ENCODE data around the gene PLPP3. TPM values are rescaled to one million over a fixed set of nuclear protein-coding genes. Genes with fewer than 3 reads are reported as not detected.

Gene PLPP3
- total RNA-seq, 1 donor from 2014 or later, result 33.5 TPM

- TF ChIP-seq, protein P1, sequence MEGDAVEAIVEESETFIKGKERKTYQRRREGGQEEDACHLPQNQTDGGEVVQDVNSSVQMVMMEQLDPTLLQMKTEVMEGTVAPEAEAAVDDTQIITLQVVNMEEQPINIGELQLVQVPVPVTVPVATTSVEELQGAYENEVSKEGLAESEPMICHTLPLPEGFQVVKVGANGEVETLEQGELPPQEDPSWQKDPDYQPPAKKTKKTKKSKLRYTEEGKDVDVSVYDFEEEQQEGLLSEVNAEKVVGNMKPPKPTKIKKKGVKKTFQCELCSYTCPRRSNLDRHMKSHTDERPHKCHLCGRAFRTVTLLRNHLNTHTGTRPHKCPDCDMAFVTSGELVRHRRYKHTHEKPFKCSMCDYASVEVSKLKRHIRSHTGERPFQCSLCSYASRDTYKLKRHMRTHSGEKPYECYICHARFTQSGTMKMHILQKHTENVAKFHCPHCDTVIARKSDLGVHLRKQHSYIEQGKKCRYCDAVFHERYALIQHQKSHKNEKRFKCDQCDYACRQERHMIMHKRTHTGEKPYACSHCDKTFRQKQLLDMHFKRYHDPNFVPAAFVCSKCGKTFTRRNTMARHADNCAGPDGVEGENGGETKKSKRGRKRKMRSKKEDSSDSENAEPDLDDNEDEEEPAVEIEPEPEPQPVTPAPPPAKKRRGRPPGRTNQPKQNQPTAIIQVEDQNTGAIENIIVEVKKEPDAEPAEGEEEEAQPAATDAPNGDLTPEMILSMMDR (IDR thresholded peaks at IDR 0.05; ENCODE audit: unreplicated experiment), result no peak
- Mint-ChIP-seq H3K27me3 (ENCODE audit: unreplicated experiment) (peaks cover 2% of the 10 kb centered on the region), H3K4me1 (ENCODE audit: unreplicated experiment) (peaks cover 7% of the 10 kb centered on the region), H3K9me3 (ENCODE audit: unreplicated experiment) (no peaks in the 10 kb centered on the region), H3K4me3 (ENCODE audit: unreplicated experiment) (no peak overlapping the region), H3K27ac (ENCODE audit: unreplicated experiment) (no peak overlapping the region), H3K36me3 (ENCODE audit: low read depth, unreplicated experiment) (no peaks in the 10 kb centered on the region)
- DNase-seq (ENCODE audit: low spot score), result no peak
Measured at GRCh38 chr1:56555448-56555847, 23.9 kb downstream of the PLPP3 start.

- H3K27me3 Mint-ChIP-seq (ENCODE audit: unreplicated experiment), result peaks cover 2% of the 10 kb centered on the region
- DNase-seq (ENCODE audit: low spot score), result no peak
- no peaks in the 10 kb centered on the region for H3K9me3 Mint-ChIP-seq (ENCODE audit: unreplicated experiment)
- H3K4me3 Mint-ChIP-seq (ENCODE audit: unreplicated experiment), result no peak overlapping the region
- H3K27ac Mint-ChIP-seq (ENCODE audit: unreplicated experiment), result no peak overlapping the region
- TF ChIP-seq, protein P1 (IDR thresholded peaks at IDR 0.05; ENCODE audit: unreplicated experiment), result no peak
- no peaks in the 10 kb centered on the region for H3K36me3 Mint-ChIP-seq (ENCODE audit: low read depth, unreplicated experiment)
- H3K4me1 Mint-ChIP-seq (ENCODE audit: unreplicated experiment), result peaks cover 19% of the 10 kb centered on the region
Measured at GRCh38 chr1:56553046-56553445, 26.3 kb downstream of the PLPP3 start.

GRCh38 chr1:56552349-56552748, 27.0 kb downstream of the PLPP3 start:
- peaks cover 19% of the 10 kb centered on the region for H3K4me1 Mint-ChIP-seq (ENCODE audit: unreplicated experiment)
- no peaks in the 10 kb centered on the region for H3K36me3 Mint-ChIP-seq (ENCODE audit: low read depth, unreplicated experiment)
- DNase-seq (ENCODE audit: low spot score), result no peak
- no peak overlapping the region for H3K27ac Mint-ChIP-seq (ENCODE audit: unreplicated experiment)
- peaks cover 2% of the 10 kb centered on the region for H3K27me3 Mint-ChIP-seq (ENCODE audit: unreplicated experiment)
- H3K4me3 Mint-ChIP-seq (ENCODE audit: unreplicated experiment), result no peak overlapping the region
- TF ChIP-seq, protein P1 (IDR thresholded peaks at IDR 0.05; ENCODE audit: unreplicated experiment), result no peak
- H3K9me3 Mint-ChIP-seq (ENCODE audit: unreplicated experiment), result no peaks in the 10 kb centered on the region

DNA sequence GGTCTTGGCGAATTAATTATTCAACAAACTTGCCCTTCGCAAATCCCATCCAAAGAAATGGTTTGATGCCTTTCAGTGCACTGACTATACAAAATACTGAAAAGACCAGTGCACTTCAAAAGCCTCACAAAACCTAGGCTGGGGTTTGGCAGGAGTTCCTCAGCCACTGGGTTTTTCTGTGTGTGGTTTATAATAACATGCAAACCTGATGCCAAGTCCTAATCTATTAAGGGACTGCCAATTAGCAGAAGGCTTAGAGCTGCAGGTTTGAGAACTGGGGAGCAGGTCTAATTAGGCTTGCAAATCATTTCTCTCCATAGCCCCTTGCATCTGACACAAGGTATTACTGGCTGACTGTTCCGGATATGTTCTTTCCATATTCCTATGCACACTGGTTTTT, 27.7 kb downstream of the PLPP3 start:
- no peak overlapping the region for H3K4me3 Mint-ChIP-seq (ENCODE audit: unreplicated experiment)
- TF ChIP-seq, protein P1 (IDR thresholded peaks at IDR 0.05; ENCODE audit: unreplicated experiment), result no peak
- no peak for DNase-seq (ENCODE audit: low spot score)
- H3K36me3 Mint-ChIP-seq (ENCODE audit: low read depth, unreplicated experiment), result no peaks in the 10 kb centered on the region
- no peaks in the 10 kb centered on the region for H3K9me3 Mint-ChIP-seq (ENCODE audit: unreplicated experiment)
- no peak overlapping the region for H3K27ac Mint-ChIP-seq (ENCODE audit: unreplicated experiment)
- H3K27me3 Mint-ChIP-seq (ENCODE audit: unreplicated experiment), result peaks cover 2% of the 10 kb centered on the region
- peaks cover 19% of the 10 kb centered on the region for H3K4me1 Mint-ChIP-seq (ENCODE audit: unreplicated experiment)

DNA sequence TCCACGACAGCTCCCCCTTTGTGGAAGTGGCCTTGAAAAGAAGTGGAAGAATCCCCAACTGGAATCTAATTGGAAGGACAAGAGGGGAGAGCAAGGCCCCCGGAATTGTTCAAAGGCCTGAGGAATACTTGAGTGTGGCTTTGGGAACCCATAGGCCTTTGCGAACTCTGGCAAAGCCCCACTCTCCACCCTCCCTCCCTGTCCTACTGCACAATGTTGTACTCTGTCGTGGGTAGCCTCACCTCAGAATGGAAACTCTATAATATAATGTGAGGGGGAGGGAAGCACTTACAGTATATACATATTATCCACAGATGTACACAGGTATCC, 28.5 kb downstream of the PLPP3 start:
- DNase-seq (ENCODE audit: low spot score), result no peak
- TF ChIP-seq, protein P1 (IDR thresholded peaks at IDR 0.05; ENCODE audit: unreplicated experiment), result no peak
- no peaks in the 10 kb centered on the region for H3K36me3 Mint-ChIP-seq (ENCODE audit: low read depth, unreplicated experiment)
- H3K9me3 Mint-ChIP-seq (ENCODE audit: unreplicated experiment), result no peaks in the 10 kb centered on the region
- no peak overlapping the region for H3K4me3 Mint-ChIP-seq (ENCODE audit: unreplicated experiment)
- H3K27me3 Mint-ChIP-seq (ENCODE audit: unreplicated experiment), result peaks cover 2% of the 10 kb centered on the region
- H3K27ac Mint-ChIP-seq (ENCODE audit: unreplicated experiment), result no peak overlapping the region
- peaks cover 19% of the 10 kb centered on the region for H3K4me1 Mint-ChIP-seq (ENCODE audit: unreplicated experiment)

Data from endothelial cell (in vitro differentiated cells).